Right atrium auricular region (tissue), 2 donors: ENCODE measurements around the gene ATXN2. TPM values are rescaled to one million over a fixed set of nuclear protein-coding genes. Genes with fewer than 3 reads are reported as not detected.
"Not testable (repeated sequence)": the region's sequence is repeated elsewhere in the genome, so short reads cannot be mapped to it uniquely, and the experiment has no call there.

ENCODE experiments used
- DNase-seq: peaks from one replicate; pipeline ENCODE4 v3.0.0-alpha.2; 2019; ENCODE audit warnings: low spot score
- H3K27ac ChIP-seq, 2 donors: fragments of 200-600 bp; sonication (generic); 1 replicate in 1 of 2; 2 replicates in 1 of 2; pipeline ENCODE4 v1.5.1; 2016 to 2019
- H3K27me3 ChIP-seq, 2 donors: fragments of 200-600 bp; sonication (generic); one replicate each; pipeline versions ENCODE4 v1.5.1 to v1.6.0; 2017 to 2019
- H3K36me3 ChIP-seq: fragments of 200-600 bp; sonication (generic); one replicate; pipeline ENCODE4 v1.5.1; 2016
- H3K4me1 ChIP-seq, 2 donors: fragments of 200-600 bp; sonication (generic); one replicate each; pipeline versions ENCODE4 v1.5.1 to v1.6.0; 2017 to 2019
- H3K4me3 ChIP-seq, 2 donors: fragments of 200-600 bp; sonication (generic); 1 replicate in 1 of 2; 2 replicates in 1 of 2; pipeline ENCODE4 v1.5.1; 2017 to 2019; ENCODE audit warnings: mild to moderate bottlenecking in 1 of 2, moderate library complexity in 1 of 2
- H3K9me3 ChIP-seq, 2 donors: fragments of 200-600 bp; sonication (generic); one replicate each; pipeline ENCODE4 v1.5.1; 2019
- CTCF ChIP-seq, 2 donors: fragments of 200-600 bp; sonication (generic); IDR thresholded peaks; one replicate each; pipeline ENCODE4 v1.5.1; 2019; ENCODE audit warnings: antibody characterized with exemption in 2 of 2
- total RNA-seq, 2 donors: library from RNA; depleted of rRNA; stranded (reverse); fragments of >200 nt; gene quantifications; one replicate each; pipeline ENCODE4 v1.1.0, GENCODE V29; 2016

ATXN2 gene
- total RNA-seq, 2 donors from 2014 or later, result 33.4 to 36.6 TPM

GRCh38 chr12:111626230-111626629 lies 27.1 kb upstream of the ATXN2 start:
- no peaks in the 10 kb centered on the region for H3K36me3 ChIP-seq
- H3K4me3 ChIP-seq, result no peak overlapping the region
- H3K27me3 ChIP-seq, result no peaks in the 10 kb centered on the region
- no peak for DNase-seq
- no peaks in the 10 kb centered on the region for H3K9me3 ChIP-seq
- no peak for TF ChIP-seq CTCF (IDR thresholded peaks at IDR 0.05)
- H3K4me1 ChIP-seq, result no peaks in the 10 kb centered on the region
- H3K27ac ChIP-seq, result no peak overlapping the region

GRCh38 chr12:111624540-111624939 lies 25.4 kb upstream of the ATXN2 start:
- no peak overlapping the region for H3K4me3 ChIP-seq
- H3K9me3 ChIP-seq, result no peaks in the 10 kb centered on the region
- DNase-seq, result no peak
- TF ChIP-seq CTCF (IDR thresholded peaks at IDR 0.05), result no peak
- H3K27ac ChIP-seq, result no peak overlapping the region
- no peaks in the 10 kb centered on the region for H3K4me1 ChIP-seq
- no peaks in the 10 kb centered on the region for H3K36me3 ChIP-seq
- no peaks in the 10 kb centered on the region for H3K27me3 ChIP-seq

- H3K27me3 ChIP-seq, H3K4me3 ChIP-seq, DNase-seq: not testable (repeated sequence)
Measured at GRCh38 chr12:111617841-111618240, 18.7 kb upstream of the ATXN2 start.

GRCh38 chr12:111616177-111616623 lies 17.1 kb upstream of the ATXN2 start:
- no peaks in the 10 kb centered on the region for H3K4me1 ChIP-seq
- no peak overlapping the region for H3K4me3 ChIP-seq
- TF ChIP-seq CTCF (IDR thresholded peaks at IDR 0.05), result no peak
- H3K27ac ChIP-seq, result no peak overlapping the region
- no peaks in the 10 kb centered on the region for H3K9me3 ChIP-seq
- no peak for DNase-seq
- no peaks in the 10 kb centered on the region for H3K36me3 ChIP-seq
- no peaks in the 10 kb centered on the region for H3K27me3 ChIP-seq

More at GRCh38 chr12:111617841-111618240, 18.7 kb upstream of the ATXN2 start:
- H3K4me1 ChIP-seq, H3K9me3 ChIP-seq, H3K36me3 ChIP-seq, H3K27ac ChIP-seq: not testable (repeated sequence)

GRCh38 chr12:111607239-111607638 lies 8.1 kb upstream of the ATXN2 start:
- no peaks in the 10 kb centered on the region for H3K27me3 ChIP-seq
- no peaks in the 10 kb centered on the region for H3K4me1 ChIP-seq
- no peak overlapping the region for H3K27ac ChIP-seq
- no peak for TF ChIP-seq CTCF (IDR thresholded peaks at IDR 0.05)
- no peak for DNase-seq
- H3K36me3 ChIP-seq, result no peaks in the 10 kb centered on the region
- no peak overlapping the region for H3K4me3 ChIP-seq
- no peaks in the 10 kb centered on the region for H3K9me3 ChIP-seq

GRCh38 chr12:111606767-111607230 lies 7.7 kb upstream of the ATXN2 start:
- Histone ChIP-seq H3K27me3 (no peaks in the 10 kb centered on the region), H3K27ac (no peak overlapping the region), H3K9me3 (no peaks in the 10 kb centered on the region), H3K4me3 (no peak overlapping the region), H3K4me1 (no peaks in the 10 kb centered on the region), H3K36me3 (no peaks in the 10 kb centered on the region)
- no peak for DNase-seq
- TF ChIP-seq CTCF (IDR thresholded peaks at IDR 0.05), result no peak
